Hematopoietic multipotent progenitor cell (in vitro differentiated cells): ENCODE results near the gene KRT76. TPM values are rescaled to one million over a fixed set of nuclear protein-coding genes. Genes with fewer than 3 reads are reported as not detected.

ENCODE experiments used
- DNase-seq, 3 donors: peaks; one replicate each; pipeline ENCODE4 v3.0.0-alpha.2; 2011 to 2015; ENCODE audit warnings: low read depth in 2 of 3, low spot score in 2 of 3
- total RNA-seq: library from RNA; depleted of rRNA; stranded (reverse); fragments of >200 nt; gene quantifications from one replicate; pipeline ENCODE4 v1.2.3, GENCODE V29; 2012

KRT76 gene
- not detected for total RNA-seq

GRCh38 chr12:52776913-52777395, at the start of gene KRT76:
Gene KRT76 (minus strand): TSS chr12:52777345. CDS start chr12:52777291, 54 bp downstream.
- no peak for DNase-seq

DNA sequence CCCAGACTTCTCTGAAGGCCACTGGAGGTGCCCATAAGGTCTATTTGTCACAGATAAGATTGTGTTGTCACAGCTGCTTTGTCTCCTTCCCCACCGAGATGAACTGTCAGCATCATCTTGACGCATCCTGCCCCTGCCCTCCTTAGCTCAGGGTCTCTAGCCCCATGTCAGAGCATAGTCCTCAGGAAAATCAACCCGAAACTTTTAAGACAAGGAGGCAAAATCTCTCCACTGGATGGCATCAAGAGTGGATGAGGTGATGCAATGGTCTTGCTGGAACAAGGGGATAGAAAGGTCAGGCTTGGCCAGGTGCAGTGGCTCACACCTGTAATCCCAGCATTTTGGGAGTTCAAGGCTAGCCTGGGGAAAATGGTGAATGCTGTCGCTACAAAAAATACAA, 48.8 kb upstream of the KRT76 start:
- no peak for DNase-seq

DNA sequence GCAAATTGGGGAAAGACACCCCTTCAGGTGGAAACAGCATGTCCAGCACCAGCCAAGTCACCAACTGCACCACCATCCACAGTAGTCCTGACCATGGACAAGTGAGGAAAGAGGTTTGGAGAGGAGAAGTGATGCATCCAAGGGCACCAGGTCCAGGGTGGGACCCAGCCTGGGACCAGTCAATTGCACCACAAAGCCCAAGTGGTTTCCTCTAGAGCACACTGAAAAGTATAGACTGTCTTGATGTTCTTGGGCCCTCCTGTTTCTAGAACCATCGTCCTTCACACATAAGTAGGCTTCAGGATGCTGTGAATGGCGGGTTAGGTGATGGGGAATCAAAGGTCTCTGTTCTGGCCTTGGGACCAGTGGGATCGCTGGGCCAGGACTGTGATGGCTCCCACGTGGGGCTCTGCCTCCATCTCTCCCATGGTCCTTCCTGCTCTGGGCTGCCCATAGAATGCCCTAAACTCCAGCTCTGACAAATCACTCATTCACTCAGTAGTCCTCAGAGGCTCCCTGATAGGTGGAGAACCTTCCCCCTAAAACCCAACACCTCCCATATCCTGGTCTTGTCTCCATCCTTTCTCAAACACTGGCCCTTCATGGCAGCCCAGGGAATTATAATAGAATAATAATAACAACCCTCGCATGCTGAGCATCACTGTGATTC, 47.7 kb upstream of the KRT76 start:
- no peak for DNase-seq

DNA sequence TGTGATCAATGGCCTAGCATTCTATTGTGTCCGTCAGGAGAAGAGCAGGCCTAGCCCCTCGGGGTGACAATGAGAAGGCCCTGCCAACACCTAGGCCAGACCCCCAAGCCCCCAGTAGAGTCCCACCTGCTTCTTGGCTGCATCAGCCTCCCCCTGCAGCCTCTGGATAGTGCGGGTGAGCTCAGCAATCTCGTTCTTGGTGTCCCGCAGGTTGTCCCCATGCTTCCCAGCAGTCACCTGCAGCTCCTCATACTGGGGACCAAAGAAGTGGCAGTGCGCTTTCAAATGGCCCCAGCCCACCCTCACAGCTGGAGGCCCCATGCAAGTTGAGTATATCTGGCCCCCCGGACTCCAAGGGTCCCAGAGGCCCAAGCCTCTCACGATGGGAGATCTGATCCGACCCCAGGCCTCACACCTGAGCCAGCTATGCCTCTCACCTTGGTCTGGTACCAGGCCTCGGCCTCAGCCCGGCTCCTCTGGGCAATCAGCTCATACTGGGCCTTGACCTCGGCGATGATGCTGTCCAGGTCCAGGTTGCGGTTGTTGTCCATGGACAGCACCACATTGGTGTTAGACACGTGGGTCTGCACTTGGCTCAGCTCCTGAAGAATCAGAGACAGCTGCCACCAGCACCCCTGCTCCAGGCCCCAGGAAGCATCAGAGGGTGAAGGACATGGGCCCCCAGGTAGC, 46.8 kb upstream of the KRT76 start:
- no peak for DNase-seq

- DNase-seq: no peak
These were observed 45.8 kb upstream of the KRT76 start for GRCh38 chr12:52822771-52823510.

DNA sequence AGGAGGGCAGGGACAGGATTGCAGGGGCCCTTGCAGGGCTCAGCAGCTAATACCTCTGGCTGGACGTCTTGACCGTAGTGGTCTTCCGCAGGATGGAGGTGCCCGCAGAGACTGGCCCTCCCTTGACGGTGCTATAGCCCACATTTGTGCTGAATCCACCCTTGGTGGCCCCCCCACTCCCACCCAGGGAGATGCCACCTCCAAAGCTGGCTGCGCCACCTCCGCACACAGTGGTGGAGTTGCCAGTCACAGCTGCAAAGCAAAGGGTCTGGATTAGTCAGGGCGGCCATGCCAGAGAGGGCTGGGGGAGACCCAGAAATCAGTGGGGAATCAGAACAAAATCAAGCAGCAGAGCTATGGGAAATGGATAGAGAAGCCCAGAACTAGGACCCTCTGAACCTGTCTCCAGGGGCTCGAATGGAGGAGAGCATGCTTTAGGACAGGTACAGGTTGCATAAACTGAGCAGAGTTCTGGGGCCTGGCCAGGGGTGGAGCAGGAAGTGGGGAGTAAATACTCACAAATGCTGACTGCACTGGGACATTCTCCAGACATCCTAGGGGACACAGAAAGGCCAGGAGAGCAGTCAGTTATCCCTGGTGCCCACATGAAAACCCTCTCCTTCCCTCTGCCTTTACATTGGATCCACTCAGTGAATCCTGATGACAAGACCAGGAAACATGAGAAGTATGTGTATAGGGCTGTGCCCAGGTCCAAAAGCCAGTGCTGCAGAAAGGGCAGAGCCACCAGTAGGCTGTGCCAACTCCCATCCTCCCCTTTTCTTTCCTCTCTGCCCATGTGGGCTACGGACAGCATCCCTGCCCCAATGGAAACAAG, 44.9 kb upstream of the KRT76 start:
- DNase-seq: no peak

DNA sequence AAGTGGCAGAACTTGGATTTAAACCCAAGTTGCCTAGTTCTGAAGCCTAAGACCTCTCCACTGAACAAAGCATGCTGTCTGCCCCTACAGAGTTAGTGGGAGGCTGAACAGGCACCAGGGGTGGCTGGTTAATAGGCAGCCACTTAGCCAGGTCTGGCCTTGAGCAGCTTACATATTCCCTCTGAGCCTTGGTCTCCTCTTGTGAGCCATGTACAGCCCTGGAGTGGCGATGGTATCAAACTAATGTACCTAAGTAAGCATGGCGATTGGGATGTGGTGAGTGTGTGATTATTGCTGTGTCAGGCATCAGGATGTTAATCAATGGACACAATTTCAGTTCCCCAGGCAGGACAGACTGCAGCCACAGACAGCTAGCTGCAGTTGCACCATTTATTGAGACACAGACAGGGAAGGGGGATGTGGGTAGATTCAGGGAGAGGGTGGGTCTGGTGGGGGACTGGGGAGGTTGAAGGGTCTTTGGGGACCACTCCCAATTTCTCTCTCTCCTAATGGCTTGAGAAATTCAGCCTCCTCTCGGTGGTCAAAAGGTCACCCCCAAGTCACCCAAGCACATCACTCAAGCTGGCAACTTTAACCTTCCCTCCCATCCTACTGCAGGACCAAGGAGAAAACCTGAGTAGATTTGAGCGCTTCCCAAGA, 44.1 kb upstream of the KRT76 start:
- no peak for DNase-seq

GRCh38 chr12:52820521-52820920, 43.4 kb upstream of the KRT76 start:
- DNase-seq: no peak

DNA sequence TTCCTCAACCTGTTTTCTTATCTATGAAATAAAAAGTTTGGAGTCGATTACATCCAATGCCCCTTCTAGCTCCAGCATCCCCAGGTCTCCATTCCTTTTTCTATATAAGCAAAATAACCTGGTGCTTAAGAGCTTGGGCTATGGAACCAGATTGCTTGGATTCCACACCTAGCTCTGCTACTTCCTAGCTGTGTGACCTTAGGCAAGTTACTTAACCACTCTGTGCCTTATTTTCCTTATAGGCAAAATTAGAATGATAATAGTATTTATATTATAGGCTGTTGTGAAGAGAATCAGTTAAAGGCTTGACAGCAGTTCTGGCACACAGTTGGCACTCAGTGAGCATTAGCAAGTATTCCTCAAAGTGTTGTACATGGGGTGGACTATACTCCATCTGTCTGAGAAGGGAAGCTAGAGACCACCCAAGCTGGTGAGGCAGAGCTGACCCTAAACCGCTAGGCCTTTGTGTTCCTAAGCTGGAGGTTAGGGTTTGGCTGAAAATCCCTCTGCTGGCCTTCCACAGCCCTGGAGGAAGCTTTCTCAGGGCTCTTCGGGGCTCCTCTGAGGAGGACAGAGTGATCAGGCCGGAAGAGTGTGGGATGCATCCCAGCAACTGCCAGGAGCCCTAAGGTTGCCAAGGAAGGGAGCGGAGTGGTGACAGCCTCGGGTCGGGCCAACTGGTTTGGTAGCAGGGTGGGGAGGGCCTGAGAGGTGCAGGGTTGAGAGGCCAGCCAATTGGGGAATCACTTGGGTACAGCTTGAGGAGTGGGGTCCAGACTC, 42.8 kb upstream of the KRT76 start:
- DNase-seq: no peak

- no peak for DNase-seq
These were observed 41.8 kb upstream of the KRT76 start for GRCh38 chr12:52818887-52819420.

GRCh38 chr12:52818388-52818787, 41.2 kb upstream of the KRT76 start:
- no peak for DNase-seq

DNA sequence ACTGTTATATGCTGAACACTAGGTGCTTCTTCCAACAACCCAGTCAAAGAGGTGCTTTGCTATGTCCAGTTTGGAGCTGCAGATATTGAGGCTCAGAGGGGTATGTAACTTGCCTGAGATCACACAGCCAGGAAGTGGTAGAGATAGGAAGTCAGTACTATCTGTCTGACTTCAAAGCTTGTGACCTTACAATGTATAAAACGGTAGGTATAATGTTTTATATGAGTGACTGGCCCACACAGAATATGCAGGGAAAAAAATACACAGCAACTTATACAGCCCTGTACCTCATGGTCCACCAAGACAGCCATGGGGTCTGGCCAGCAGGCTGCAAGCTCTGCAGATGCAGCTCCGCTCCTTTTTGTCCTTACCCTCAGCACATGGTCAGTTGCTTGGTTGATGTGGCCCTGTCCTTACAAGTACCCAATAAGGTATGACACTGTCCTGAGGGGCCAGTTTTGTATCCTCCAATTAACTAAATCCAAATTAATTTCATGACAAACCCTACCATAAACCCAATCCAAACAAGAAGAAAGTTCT, 40.6 kb upstream of the KRT76 start:
- DNase-seq: no peak

- no peak for DNase-seq
These were observed 40.0 kb upstream of the KRT76 start for GRCh38 chr12:52817003-52817698.

GRCh38 chr12:52815676-52816588, 38.8 kb upstream of the KRT76 start:
- no peak for DNase-seq

GRCh38 chr12:52815161-52815560, 38.0 kb upstream of the KRT76 start:
- no peak for DNase-seq

- no peak for DNase-seq
These were observed 37.6 kb upstream of the KRT76 start for GRCh38 chr12:52814710-52815155.
